ENCODE measurements around the gene MC1R. TPM values are rescaled to one million over a fixed set of nuclear protein-coding genes. Genes with fewer than 3 reads are reported as not detected.
"Not testable (repeated sequence)": the region's sequence is repeated elsewhere in the genome, so short reads cannot be mapped to it uniquely, and the experiment has no call there.

MC1R gene
- total RNA-seq, 2 experiments from 2014 or later: 1.6 to 1.8 TPM

DNA sequence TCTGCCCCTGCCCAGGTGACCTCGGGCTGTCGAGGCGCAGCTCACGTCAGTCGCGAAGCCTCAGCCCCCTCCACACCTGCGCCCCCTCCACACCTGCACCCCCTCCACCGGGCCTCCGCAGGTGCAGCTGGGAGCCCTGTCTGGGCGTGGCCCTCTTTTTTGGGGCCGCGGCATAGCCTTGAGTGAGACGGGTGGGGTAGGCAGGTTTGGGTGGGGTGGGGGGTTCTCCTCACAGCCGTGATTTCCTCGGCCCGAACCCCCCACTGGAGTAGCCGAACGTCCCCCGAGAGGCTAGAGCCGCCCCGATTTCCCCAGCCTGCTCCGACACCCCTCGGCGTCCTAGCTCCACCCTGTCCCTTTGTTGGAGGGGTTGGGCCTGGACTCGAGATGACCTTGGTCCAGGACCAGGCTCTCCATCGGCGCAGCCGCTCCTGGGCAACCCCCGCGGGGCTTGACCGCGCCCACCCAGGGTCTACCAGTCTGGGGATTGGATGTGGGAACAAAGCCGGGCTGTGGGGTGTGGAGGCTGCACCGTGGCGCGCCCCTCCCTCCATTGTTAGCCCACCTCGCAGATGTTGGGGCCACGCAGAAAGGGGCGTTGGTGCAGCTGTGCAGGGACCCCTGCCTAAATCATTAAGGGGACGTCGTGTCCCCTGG lies 5.1 kb downstream of the MC1R start:
- ChIA-PET POLR2A (no interaction called here), CTCF (interaction anchor here (0.7 to 1.4 kb wide), 3 partner anchors 14 to 63 kb away, joined by 3 read pairs; no protein-coding TSS in a partner anchor)

DNA sequence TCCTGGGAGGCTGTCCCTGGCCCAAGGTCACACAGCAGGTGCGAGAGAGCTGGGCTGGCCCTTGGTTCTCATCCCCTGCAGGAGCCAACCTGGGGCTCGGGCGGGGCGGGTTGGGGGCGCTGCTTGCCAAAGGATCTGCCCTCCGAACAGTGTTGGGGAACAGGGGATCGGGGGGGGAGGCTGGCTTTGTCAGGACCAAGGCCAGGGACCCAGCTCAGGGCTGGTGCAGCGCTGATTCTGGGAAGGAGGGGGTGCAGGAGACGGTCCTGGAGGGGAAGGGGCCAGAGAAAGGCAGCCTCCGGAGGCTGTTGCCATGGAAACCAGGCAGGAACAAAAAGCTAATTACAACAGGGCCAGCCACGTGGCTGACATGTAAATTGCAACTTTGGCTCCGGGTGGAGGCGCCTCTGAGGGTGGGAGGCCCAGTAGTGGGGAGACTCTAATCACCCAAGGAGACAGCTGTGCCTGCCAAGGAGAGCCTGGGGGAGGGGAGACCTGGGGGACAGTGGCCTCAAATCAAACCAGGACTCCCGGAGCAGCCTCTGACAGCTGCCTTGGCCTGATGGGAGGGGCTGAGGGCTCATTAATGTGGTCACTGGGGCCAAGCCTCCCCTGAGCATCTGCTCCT lies 5.7 kb downstream of the MC1R start:
- CTCF ChIA-PET: interaction anchor here (0.8 to 1.4 kb wide), 2 partner anchors 14 to 15 kb away, joined by 3 read pairs; no protein-coding TSS in a partner anchor
- POLR2A ChIA-PET: no interaction called here

DNA sequence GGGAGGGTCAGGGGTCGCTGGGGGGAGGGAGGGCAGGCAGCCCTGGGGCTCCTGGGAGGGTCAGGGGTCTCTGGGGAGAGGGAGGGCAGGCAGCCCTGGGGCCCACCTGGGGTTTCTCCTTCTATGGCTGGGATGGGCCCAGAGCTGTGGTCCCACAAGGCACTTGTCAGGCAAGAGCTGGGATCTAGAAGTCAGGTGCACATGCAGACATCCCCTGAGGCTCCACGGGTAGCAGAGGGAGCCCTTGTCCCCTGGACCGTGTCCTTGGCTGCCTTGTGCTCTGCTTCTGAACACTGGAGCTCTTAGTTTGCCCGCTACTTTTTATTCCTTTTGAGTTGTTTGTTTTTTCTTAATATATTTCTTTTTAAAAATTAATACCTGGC lies 6.3 kb downstream of the MC1R start:
- CTCF ChIA-PET: interaction anchor here (0.7 to 1.4 kb wide), 3 partner anchors 14 to 96 kb away, joined by 3 read pairs; no protein-coding TSS in a partner anchor
- POLR2A ChIA-PET: no interaction called here

DNA sequence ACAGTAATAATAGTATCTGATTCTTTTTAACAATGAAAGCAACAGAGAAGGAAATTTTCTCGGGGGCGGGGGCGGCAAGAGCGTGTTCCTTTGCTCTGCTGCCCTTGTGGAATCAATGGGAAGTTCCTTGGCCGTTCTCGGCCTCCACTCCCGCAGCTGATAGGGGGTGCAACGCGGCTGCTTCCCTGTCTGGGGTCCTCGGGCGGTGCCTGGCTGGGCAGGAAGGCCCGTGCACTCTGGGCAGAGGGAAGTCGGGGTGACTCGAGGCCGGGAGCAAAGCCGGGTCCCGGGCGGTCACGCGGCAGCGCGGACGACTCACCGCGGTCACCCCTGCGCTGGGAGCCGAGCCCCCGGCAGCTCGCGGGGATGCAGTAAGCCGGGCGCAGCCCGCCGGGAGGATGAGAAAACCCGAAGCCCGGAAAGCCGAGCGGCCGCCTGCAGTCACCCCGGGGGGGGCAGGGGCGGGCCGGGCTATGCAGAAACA lies 7.0 kb downstream of the MC1R start:
- ChIA-PET POLR2A (no interaction called here), CTCF (interaction anchor here (0.7 to 0.8 kb wide), 2 partner anchors 13 to 96 kb away, joined by 3 read pairs; no protein-coding TSS in a partner anchor)

DNA sequence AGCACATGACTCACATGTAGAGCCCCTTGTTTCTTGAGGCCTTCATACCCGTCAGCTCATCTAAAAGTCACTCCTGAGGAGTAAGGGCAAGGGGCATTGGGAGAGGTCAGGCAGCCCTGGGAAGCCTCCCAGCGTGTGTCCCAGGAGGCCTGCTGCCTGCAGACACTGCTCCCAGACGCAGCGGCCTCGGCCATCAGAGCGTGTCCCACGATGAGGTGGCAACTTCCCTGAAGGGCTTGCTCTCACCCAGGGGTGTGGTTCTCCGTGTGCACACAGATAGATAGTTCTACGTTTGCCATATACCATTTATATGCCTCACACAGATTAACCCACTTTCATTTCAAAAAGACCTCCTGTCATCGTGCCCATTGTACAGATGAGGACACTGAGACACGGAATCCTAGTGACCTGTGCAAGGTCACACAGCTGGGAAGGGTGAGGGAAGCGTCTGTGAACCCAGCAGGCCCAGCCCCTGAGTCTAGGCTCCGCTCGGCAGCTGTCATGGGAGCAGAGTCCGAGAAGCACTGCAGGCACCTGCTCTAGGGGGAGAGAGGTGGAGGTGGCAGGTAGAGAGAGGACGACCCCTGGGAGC lies 12.7 kb downstream of the MC1R start:
- POLR2A ChIA-PET: no interaction called here
- CTCF ChIA-PET: no interaction called here

DNA sequence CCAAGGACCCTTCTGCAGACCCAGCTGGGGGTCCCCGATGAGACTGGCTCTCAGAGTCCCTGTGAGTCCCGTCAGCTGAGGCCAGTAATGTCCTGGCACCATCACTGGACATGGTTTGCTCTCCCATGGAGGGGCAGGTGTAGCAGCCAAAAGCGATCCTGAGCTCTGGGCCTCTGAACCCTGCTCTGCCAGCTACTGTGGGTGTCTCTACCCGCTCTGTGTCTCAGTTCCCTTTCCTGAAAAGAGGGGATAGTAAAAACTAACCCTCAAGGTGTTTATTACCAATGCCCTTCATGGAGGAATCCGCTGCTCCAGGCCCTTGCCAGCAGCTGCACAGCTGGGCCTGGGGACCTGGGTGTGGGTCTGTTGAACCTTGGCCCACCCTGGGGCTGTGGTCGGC lies 13.3 kb downstream of the MC1R start:
- ChIA-PET POLR2A (no interaction called here), CTCF (no interaction called here)

DNA sequence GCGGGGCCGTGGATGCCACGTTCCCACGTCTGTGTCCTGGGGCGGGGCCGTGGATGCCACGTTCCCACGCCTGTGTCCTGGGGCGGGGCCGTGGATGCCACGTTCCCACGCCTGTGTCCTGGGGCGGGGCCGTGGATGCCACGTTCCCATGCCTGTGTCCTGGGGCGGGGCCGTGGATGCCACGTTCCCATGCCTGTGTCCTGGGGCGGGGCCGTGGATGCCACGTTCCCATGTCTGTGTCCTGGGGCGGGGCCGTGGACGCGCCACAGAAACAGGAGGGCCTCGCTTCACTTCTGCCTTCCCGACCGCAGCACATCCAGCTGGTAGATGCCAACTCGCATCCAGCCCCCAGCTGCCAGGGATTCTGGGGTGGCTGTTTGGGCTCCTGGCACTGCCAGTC lies 15.4 kb downstream of the MC1R start:
- POLR2A ChIA-PET, CTCF ChIA-PET: not testable (repeated sequence)

DNA sequence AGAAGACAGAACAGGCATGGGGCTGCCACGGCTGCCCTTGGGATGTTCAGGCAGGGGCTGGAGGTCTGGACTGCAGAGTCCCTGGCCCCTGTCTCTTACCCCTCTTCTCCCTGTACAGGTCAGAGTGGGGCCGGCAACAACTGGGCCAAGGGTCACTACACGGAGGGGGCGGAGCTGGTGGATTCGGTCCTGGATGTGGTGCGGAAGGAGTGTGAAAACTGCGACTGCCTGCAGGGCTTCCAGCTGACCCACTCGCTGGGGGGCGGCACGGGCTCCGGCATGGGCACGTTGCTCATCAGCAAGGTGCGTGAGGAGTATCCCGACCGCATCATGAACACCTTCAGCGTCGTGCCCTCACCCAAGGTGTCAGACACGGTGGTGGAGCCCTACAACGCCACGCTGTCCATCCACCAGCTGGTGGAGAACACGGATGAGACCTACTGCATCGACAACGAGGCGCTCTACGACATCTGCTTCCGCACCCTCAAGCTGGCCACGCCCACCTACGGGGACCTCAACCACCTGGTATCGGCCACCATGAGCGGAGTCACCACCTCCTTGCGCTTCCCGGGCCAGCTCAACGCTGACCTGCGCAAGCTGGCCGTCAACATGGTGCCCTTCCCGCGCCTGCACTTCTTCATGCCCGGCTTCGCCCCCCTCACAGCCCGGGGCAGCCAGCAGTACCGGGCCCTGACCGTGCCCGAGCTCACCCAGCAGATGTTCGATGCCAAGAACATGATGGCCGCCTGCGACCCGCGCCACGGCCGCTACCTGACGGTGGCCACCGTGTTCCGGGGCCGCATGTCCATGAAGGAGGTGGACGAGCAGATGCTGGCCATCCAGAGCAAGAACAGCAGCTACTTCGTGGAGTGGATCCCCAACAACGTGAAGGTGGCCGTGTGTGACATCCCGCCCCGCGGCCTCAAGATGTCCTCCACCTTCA lies 16.2 kb downstream of the MC1R start:
- CTCF ChIA-PET: no interaction called here
- POLR2A ChIA-PET: no interaction called here

DNA sequence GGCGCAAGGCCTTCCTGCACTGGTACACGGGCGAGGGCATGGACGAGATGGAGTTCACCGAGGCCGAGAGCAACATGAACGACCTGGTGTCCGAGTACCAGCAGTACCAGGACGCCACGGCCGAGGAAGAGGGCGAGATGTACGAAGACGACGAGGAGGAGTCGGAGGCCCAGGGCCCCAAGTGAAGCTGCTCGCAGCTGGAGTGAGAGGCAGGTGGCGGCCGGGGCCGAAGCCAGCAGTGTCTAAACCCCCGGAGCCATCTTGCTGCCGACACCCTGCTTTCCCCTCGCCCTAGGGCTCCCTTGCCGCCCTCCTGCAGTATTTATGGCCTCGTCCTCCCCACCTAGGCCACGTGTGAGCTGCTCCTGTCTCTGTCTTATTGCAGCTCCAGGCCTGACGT lies 17.0 kb downstream of the MC1R start:
- CTCF ChIA-PET: not testable (repeated sequence)

DNA sequence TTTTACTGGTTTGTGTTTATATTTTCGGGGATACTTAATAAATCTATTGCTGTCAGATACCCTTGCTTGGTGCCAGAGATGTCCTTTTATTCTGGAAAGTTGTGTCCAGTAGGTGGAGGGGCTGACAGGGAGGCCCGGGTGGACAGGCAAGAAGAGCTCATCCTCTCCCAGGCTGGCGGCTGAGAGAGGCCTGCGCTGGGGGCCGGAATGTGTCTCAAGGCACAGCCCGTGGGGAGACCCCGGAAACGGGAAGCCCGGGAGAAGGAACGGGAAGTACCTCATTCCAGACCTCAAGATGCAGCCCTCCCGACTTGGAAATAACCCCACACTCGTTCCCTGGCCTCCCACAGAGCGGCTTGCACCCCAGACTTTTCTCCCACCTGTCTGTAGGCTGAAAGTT lies 17.4 kb downstream of the MC1R start:
- CTCF ChIA-PET: no interaction called here
- POLR2A ChIA-PET: no interaction called here

More for the DNA sequence above, 17.0 kb downstream of the MC1R start:
- POLR2A ChIA-PET: not testable (repeated sequence)

DNA sequence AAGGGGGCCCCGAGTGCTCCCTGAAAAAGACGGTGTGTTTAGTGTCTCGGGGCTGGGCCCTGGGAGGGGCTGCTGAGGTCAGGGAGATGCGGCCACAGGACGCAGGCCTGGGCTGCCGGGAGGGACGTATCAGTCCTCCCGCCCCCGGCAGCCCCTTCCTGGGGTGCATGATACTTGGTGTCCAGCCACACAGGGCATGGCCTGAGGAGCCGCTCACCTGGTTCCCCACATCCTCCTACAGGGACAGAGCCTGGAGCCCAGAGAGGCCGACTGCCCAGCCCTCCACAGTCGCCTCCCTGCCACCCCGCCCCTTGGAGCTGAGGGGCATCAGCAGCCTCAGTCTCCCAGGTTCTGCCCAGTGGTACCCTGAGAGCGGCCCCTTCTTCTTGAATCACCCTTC lies 17.8 kb downstream of the MC1R start:
- CTCF ChIA-PET: no interaction called here
- POLR2A ChIA-PET: no interaction called here

DNA sequence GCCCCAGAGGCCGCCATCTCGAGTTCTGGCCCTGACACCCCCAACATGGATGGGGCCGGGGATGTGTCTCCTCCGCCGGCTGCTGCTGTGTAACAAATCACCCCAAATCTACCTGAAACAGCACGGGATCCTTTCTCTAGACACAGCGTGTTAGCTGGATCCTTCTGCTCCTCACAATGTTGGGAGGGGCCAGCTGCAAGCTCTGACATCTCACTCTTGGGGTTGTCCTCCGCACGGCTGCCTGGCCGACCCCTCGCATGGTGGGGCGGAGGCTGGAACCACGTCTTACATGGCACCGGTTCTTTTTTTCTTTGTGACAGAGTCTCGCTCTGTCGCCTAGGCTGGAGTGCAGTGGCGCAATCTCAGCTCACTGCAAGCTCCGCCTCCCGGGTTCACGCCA lies 18.3 kb downstream of the MC1R start:
- CTCF ChIA-PET: no interaction called here
- POLR2A ChIA-PET: no interaction called here

DNA sequence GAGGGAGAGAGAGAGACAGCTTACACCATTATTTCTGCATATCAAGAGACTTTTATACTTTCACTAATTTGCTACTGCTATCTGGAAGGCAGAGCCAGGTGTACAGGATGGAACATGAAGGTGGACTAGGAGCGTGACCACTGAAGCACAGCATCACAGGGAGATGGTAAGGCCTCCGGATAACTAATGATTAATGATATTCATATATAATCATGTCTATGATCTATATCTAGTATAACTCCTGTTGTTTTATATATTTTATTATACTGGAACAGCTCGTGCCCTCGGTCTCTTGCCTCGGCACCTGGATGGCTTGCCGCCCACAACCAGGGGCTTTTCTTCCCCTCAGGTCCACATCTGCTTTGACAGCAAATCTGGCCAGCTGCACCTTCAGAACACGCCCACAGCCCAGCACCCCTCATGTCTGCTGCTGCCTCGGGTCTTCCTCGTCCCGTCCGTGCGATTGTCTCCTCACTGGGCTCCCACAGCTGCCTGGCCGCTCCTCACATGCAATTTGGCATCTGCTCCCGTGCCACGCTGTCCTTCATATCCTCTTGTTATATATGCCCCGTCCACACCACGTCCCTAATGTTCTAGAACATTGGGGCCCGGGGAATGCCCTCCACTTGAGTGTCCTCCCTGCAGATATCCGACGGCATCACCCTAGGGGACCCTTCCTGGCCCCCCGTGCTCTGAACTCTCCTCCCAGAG lies 19.7 kb downstream of the MC1R start:
- CTCF ChIA-PET: interaction anchor here (0.6 to 0.9 kb wide), 2 partner anchors 13 to 345 kb away, joined by 3 read pairs; no protein-coding TSS in a partner anchor
- POLR2A ChIA-PET: no interaction called here

DNA sequence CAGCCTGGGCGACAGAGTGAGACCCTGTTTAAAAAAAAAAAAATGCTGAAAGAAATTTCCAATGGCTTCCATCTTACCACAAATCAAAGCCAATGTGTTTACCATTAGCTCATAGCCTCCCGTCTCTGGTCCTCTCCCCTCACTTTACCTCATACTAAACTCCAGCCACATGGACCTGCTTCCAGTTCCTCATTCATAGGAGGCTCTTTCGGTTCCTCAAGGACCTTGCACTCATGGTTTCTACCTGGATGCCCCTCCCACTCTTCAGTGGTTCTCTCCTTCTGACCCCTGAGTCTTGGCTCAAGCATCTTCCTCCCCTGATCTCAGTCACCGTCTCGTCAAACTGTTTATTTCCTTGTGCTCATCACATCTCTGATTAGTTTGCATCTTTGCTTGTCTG lies 26.1 kb downstream of the MC1R start:
- ChIA-PET CTCF (interaction anchor here (0.7 kb wide), 1 partner anchor 22 kb away, joined by 3 read pairs; no protein-coding TSS in a partner anchor), POLR2A (no interaction called here)

DNA sequence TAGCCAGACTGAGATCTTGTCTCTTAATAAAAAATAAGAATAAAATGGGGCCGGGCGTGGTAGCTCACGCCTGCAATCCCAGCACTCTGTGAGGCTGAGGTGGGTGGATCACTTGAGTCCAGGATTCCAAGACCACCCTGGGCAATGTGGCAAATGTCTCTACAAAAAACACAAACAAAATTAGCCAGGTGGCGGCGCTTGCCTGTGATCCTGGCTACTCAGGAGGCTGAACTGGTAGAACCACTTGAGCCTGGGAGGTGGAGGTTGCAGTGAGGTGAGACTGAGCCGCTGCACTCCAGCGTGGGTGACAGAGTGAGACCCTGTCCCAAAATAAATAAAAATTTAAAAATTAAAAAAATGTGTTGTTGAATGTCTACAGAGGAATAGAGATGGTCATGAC lies 27.0 kb downstream of the MC1R start:
- POLR2A ChIA-PET: no interaction called here
- CTCF ChIA-PET: no interaction called here

DNA sequence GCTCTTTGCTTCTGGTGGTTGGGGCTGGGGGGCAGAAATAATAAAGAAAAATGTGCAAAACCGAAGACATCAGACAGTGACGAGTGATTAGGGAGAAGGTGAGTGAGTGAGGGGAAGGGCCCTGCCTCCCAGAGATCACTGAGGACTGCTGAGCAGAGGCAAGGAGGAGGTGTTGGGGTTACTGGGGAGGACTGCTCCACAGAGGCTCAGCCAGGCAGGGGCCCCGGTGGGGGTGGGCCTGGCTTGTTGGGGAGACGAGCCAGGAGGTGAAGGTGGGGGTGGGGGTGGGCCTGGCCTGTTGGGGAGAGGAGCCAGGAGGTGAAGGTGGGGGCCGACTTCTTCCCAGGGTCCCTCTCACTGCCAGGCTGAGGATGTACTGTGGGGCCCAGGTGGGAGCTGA lies 27.9 kb downstream of the MC1R start:
- ChIA-PET POLR2A (no interaction called here), CTCF (no interaction called here)

DNA sequence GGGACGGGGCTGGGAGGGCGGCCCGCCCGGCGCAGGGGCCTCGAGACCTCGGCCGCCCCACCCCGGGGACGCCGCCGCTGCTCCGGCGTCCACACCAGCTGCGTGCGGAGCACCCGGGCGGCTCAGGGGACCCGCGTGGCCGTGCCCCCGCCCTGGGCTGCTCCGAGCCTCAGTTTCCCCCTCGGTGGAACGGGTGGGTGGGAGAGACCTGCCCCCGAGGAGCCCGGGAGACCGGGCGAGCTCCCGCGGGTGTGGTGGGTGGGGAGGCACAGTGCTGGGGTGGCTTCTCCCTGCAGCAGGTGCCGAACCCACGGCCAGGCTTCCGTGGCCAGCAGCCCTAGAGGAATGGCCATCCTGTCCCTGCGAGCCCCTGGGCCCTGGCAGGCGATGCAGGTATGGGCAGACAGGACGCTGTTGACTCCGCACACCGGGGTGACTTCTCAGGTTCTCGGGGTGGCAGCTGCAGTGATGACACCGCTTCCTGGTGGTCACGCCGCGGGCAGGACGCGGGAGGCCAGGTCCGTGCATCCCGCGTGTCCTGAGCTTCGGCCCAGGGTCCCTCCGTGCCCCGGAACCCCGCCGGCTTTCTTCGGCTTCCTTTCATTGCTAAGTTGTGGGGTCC lies 30.6 kb downstream of the MC1R start:
- POLR2A ChIA-PET: interaction anchor here (0.5 to 1.1 kb wide), 3 partner anchors 24 to 183 kb away, joined by 3 to 6 read pairs (median 3); no protein-coding TSS in a partner anchor

DNA sequence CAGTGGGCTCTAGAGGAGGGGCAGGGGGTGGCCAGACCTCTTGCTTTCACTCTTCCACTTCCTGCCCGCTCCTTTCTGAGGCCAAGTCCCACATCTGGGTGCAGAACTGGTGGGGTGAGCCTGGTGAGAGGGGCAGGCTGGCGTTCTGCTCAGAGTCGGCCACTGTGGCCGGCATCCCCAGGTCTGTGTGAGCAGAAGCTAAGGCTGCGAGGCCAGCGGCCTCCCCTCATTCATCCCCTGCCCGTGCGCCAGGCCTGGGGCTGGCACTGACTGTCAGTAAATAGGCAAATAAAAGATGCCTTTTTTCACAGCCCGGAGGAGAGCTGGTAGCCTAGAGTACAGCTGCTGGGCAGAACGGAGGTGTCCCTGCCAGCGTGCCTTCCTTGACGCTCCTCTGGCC lies 31.1 kb downstream of the MC1R start:
- CTCF ChIA-PET: interaction anchor here (1.1 kb wide), 1 partner anchor 40 kb away, joined by 3 read pairs; no protein-coding TSS in a partner anchor

More for the DNA sequence above, 30.6 kb downstream of the MC1R start:
- CTCF ChIA-PET: interaction anchor here (1.1 kb wide), 1 partner anchor 39 kb away, joined by 3 read pairs; no protein-coding TSS in a partner anchor

DNA sequence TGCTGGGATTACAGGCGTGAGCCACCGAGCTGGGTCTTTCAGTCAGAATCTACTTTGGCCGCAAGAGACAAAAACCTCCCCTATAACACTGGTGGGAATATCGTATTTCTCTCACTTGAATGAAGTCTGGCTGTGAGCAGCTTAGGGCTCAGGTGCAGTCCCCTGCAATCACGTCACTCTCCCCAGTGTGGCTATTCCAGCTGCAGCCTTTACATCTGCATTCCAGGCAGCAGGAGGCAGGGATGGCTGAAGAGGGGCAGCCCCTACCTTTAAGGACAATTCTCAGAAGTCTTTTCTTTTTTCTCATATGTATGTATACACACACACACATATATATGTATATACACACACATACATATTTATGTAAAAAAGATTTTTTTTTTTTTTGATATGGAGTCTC lies 32.8 kb downstream of the MC1R start:
- ChIA-PET POLR2A (interaction anchor here (0.6 kb wide), 1 partner anchor 137 kb away, joined by 3 read pairs; no protein-coding TSS in a partner anchor), CTCF (no interaction called here)

More for the DNA sequence above, 31.1 kb downstream of the MC1R start:
- POLR2A ChIA-PET: interaction anchor here (0.8 to 1.1 kb wide), 2 partner anchors 29 to 77 kb away, joined by 3 read pairs; no protein-coding TSS in a partner anchor

All from activated CD8-positive, alpha-beta memory T cell treated with anti-CD3 and anti-CD28 coated beads for 36 hours (primary cell).